Activated CD4-positive, alpha-beta T cell treated with anti-CD3 and anti-CD28 coated beads for 4 hours (primary cell): ENCODE results near the gene IL15RA.
A peak's percentile ranks its signal among the peaks of the same experiment; 100 is the strongest.
"Not testable (repeated sequence)": the region's sequence is repeated elsewhere in the genome, so short reads cannot be mapped to it uniquely, and the experiment has no call there.

ENCODE experiments used
- DNase-seq, 2 donors: peaks; one replicate each; pipeline ENCODE4 v3.0.0-alpha.2; 2020

Gene IL15RA

DNA sequence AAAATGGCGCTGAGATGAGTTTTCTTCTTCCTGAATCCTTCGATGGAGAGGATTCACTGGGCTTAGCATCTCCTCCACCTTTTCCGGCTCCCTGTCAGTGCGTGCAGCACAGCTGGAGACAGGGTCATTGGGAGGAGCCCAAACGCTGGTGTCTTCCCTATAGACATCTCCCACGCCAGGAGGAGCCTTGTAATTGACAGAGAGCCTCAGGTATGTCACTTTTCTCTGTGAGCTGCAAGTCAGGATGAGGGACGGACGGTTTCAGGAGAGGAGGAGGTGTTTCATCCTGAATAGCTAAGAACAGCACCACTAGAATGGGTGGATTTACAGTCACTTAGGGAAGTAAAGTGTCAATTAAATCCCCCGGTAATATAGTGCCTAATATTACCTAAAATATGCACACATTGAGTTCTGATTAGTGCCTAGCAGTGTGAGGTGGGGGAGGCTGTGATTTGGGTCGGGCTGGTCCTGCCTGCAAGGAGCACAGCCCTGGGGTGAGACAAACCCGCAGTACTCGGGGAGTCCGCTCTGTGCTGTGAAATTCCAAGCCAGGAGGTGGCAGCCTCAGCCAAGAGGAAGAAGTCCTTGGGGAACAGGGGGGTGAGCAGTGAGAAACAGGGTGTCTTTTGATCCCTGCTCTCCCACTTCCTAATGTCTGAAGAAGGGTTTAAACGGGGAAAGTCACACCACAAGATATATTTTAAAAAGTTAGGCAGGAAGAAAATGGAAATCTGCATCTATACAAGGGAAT, 28.2 kb downstream of the IL15RA start:
- peak; percentile 13 to 32 for DNase-seq

DNA sequence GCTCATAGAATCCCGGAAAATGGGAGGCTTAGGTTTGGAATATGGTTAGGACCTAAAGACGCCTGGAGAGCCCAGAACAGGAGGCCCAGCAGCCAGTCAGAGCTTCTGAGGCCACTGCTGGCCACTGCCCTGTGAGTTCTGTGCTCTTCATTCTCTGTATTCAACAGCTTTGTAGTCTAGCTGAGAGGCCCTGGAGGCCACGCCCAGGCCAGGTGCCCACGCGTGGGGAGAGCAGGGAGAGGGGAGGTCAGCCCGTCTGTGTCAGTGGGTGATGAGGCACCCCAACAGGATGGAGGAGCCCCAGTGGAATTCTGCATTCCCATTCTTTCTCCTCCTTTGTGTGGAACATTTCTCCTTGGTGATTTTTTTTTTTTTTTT, 29.1 kb downstream of the IL15RA start:
- no peak for DNase-seq

- no peak for DNase-seq
These were observed 29.7 kb downstream of the IL15RA start for GRCh38 chr10:5947471-5948207.

DNA sequence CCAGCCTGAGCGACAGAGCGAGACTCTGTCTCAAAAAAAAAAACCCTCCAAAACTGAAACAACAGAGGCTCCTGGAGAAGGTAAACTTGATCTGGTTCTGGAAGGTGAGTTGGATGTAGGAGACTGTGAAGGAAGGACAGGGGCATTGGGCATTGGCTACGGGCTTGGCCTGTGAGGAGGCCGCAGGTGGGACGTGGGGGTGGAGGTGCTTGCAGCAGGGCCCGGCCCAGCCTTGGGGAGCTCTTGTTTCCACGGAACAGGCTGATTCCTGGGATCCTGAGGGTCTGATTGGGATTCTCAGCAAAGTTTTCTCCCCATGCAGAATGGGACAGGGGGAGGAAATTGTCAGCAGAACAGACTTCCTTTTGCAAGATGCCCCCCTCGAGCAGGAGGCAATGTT, 30.6 kb downstream of the IL15RA start:
- DNase-seq = no peak

DNA sequence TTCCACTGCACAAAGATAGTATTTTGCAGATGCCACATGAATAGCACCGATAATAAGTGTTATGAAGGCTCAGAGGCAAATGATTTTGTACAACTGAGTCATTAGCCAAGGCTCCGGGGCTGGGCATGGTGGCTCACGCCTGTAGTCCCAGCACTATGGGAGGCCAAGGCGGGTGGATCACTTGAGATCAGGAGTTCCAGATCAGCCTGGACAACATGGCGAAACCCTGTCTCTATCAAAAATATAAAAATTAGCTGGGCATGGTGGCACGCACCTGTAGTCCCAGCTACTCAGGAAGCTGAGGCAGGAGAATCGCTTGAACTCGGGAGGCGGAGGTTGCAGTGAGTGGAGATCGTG, 30.9 kb downstream of the IL15RA start:
- DNase-seq = not testable (repeated sequence)

GRCh38 chr10:5945561-5946418, 31.6 kb downstream of the IL15RA start:
- DNase-seq = no peak

- DNase-seq = no peak
These were observed 32.2 kb downstream of the IL15RA start for GRCh38 chr10:5945190-5945509.

- DNase-seq = no peak
These were observed 32.8 kb downstream of the IL15RA start for GRCh38 chr10:5944389-5945189.

DNA sequence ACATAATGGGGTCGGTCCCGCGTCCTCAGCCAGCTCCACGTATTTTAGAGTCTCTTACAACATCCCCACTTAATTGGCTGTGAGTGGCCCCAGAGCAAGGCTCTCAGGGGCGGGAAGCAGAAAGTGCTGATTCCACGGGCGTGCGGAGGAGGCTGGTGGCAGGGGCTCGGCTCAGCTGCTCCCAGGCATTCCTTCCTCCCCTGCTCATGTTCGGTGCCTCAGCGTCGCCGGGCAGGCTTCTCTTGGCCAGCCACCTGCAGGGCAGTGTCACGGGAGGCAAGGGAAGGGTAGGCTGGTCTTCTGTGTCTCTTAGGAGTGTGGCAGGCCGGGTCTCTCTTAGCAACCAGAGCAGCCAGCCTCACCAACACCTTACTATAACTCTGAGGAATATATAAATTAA, 33.8 kb downstream of the IL15RA start:
- no peak for DNase-seq

- no peak for DNase-seq
These were observed 34.9 kb downstream of the IL15RA start for GRCh38 chr10:5942474-5942873.

DNA sequence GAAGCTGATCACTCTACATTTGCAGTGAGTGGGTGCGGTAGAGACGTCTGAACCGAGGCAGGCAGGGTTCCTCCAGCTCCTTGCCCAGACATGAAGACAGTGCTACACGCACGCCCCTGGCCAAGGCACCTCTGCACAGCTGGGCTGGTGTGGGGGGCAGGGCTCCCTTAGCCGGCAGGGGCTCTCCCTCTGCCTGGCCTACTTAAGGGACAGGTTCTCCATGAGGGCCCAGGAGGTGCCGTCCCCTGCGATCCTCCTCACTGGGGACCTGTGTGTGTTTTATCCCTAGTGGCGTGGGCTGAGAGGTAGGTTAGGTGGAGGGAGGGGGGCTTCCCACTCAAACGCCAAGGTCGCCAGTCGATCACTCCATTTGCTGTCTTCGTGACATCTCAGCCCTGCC, 35.3 kb downstream of the IL15RA start:
- no peak for DNase-seq

- DNase-seq = no peak
These were observed 35.8 kb downstream of the IL15RA start for GRCh38 chr10:5941579-5941978.

- no peak for DNase-seq
These were observed 36.5 kb downstream of the IL15RA start for GRCh38 chr10:5940807-5941218.

- DNase-seq = no peak
These were observed 39.1 kb downstream of the IL15RA start for GRCh38 chr10:5938291-5938690.

DNA sequence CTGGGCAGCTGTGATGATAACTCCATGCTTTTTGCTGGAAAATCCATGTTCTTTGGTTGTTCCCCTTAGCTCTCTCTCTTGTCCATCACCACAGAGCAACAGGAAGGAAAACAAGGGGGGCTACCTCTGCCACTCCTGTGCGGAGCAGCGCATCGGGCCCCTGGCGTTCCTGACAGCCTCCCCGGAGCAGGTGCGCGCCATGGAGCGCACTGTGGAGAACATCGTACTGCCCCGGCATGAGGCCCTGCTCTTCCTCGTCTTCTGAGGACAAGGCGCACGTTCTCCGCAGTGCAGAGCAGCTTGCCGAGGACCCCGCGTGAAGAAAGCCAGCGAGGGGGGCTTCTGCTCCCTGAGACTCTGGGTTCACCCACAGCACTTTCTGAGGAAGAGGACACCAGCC, 40.3 kb downstream of the IL15RA start:
- DNase-seq = no peak

- DNase-seq = no peak
These were observed 41.7 kb downstream of the IL15RA start for GRCh38 chr10:5935628-5936027.

- DNase-seq = no peak
These were observed 43.3 kb downstream of the IL15RA start for GRCh38 chr10:5933909-5934546.

GRCh38 chr10:5932345-5932744, 45.0 kb downstream of the IL15RA start:
- DNase-seq = no peak

GRCh38 chr10:5930272-5930671, 47.1 kb downstream of the IL15RA start:
- DNase-seq = no peak

GRCh38 chr10:5929442-5929841, 47.9 kb downstream of the IL15RA start:
- DNase-seq = no peak

- no peak for DNase-seq
These were observed 50.0 kb downstream of the IL15RA start for GRCh38 chr10:5927306-5927705.

GRCh38 chr10:5924889-5925288, 52.5 kb downstream of the IL15RA start:
- no peak for DNase-seq

DNA sequence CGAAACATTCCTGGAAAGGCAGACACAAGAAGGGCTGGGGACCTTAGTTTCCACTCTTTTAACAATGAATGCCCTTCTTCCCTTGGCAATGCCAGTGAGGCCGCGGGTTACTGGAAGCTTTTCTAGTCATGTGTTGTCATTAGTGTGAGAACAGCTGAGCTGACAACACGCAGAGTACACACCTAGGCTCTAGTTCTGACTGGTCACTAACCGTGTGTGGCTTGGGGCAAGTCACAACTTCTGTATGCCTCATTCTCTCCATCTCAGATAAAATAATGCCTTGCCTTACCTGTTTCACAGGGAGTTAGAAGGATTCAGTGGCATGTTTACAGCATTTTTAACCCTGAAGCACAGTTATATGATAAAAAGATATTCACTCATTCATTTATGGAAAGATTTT, 55.6 kb downstream of the IL15RA start:
- no peak for DNase-seq
